Activated CD4-positive, alpha-beta T cell treated with anti-CD3 and anti-CD28 coated beads for 36 hours (primary cell): ENCODE data around the gene EVL. TPM values are rescaled to one million over a fixed set of nuclear protein-coding genes. Genes with fewer than 3 reads are reported as not detected.
A peak's percentile ranks its signal among the peaks of the same experiment; 100 is the strongest.

Experiments
- ATAC-seq: fragments of 200-7000 bp; cut with Tn5 transposase; one replicate; pipeline ENCODE4 v1.10.0; 2021; ENCODE audit warnings: mild to moderate bottlenecking, moderate library complexity
- CTCF ChIA-PET: fragments of 350-600 bp; sonication (Branson Sonifier 250); formaldehyde crosslinking; loops from one replicate; lab custom pipeline; 2021; ENCODE audit warnings: antibody characterized with exemption; lab: Charles Lee
- POLR2A ChIA-PET: fragments of 350-600 bp; sonication (Branson Sonifier 250); formaldehyde crosslinking; loops from one replicate; lab custom pipeline; 2021; ENCODE audit warnings: antibody characterized with exemption, inconsistent platforms; lab: Charles Lee
- DNase-seq: peaks from one replicate; pipeline ENCODE4 v3.0.0-alpha.2; 2020
- H3K27ac Mint-ChIP-seq: one replicate; pipeline ENCODE4 v1.8.0; 2021; ENCODE audit warnings: mixed read lengths
- H3K27me3 Mint-ChIP-seq: one replicate; pipeline ENCODE4 v1.8.0; 2021; ENCODE audit warnings: mixed read lengths
- H3K36me3 Mint-ChIP-seq: one replicate; pipeline ENCODE4 v1.8.0; 2021; ENCODE audit warnings: low read depth, mixed read lengths
- H3K4me1 Mint-ChIP-seq: one replicate; pipeline ENCODE4 v1.8.0; 2021; ENCODE audit warnings: mixed read lengths
- H3K4me3 Mint-ChIP-seq: one replicate; pipeline ENCODE4 v1.8.0; 2021; ENCODE audit warnings: mild to moderate bottlenecking, moderate library complexity, mixed read lengths
- H3K9me3 Mint-ChIP-seq: one replicate; pipeline ENCODE4 v1.8.0; 2021; ENCODE audit warnings: low read depth, mixed read lengths
- intact Hi-C, 2 experiments: fragments of 100-400 bp; cut with DNase I in 1 of 2; cut with micrococcal nuclease in 1 of 2; formaldehyde crosslinking; loops; one replicate each; pipeline versions ENCODE4 v1.14.2 to v1.15.1; 2022 to 2024; cut with DNase I, micrococcal nuclease
- total RNA-seq, 2 experiments: library from RNA; stranded (reverse); gene quantifications; one replicate each; pipeline ENCODE4 v1.2.3, GENCODE V29; 2021

EVL gene
- total RNA-seq, 2 experiments from 2014 or later, result 249 to 378 TPM

GRCh38 chr14:100074431-100075100 lies 9.3 kb downstream of the EVL start:
- no peak for ATAC-seq
- H3K9me3 Mint-ChIP-seq, result no peaks in the 10 kb centered on the region
- H3K4me3 Mint-ChIP-seq, result peak overlapping the region; percentile 57
- peaks cover 86% of the 10 kb centered on the region for H3K4me1 Mint-ChIP-seq
- ChIA-PET POLR2A (interaction anchor here (2.8 to 12.0 kb wide), 2 partner anchors 8 to 30 kb away, joined by 20 to 162 read pairs; partner anchors contain the start of gene EVL), CTCF (interaction anchor here (0.5 to 17.2 kb wide), 11 partner anchors 9 to 92 kb away, joined by 3 to 300 read pairs (median 28); partner anchors contain the start of gene EVL)
- H3K27me3 Mint-ChIP-seq, result no peaks in the 10 kb centered on the region
- intact Hi-C loops, result loop anchor here (1.0 to 5.0 kb wide), 2 partner anchors 8 to 83 kb away; partner anchors contain the start of gene DEGS2 (in 1 of the 2)
- peaks cover 73% of the 10 kb centered on the region for H3K36me3 Mint-ChIP-seq
- peak overlapping the region; percentile 91 for H3K27ac Mint-ChIP-seq
- no peak for DNase-seq

GRCh38 chr14:100075681-100076080 lies 10.5 kb downstream of the EVL start:
- no peaks in the 10 kb centered on the region for H3K9me3 Mint-ChIP-seq
- ChIA-PET POLR2A (interaction anchor here (0.7 to 12.0 kb wide), 4 partner anchors 10 to 192 kb away, joined by 3 to 162 read pairs (median 12); partner anchors contain the start of gene EVL), CTCF (interaction anchor here (0.6 to 17.2 kb wide), 14 partner anchors 7 to 125 kb away, joined by 3 to 300 read pairs (median 6); partner anchors contain the start of gene EVL)
- H3K36me3 Mint-ChIP-seq, result peaks cover 74% of the 10 kb centered on the region
- H3K4me3 Mint-ChIP-seq, result peak overlapping the region; percentile 57
- intact Hi-C loops, result loop anchor here in 1 of 2 experiments (1.0 kb wide), 1 partner anchor 9 kb away; no protein-coding TSS in a partner anchor
- no peak for ATAC-seq
- H3K27ac Mint-ChIP-seq, result peak overlapping the region; percentile 91
- no peaks in the 10 kb centered on the region for H3K27me3 Mint-ChIP-seq
- H3K4me1 Mint-ChIP-seq, result peaks cover 92% of the 10 kb centered on the region
- DNase-seq, result no peak

GRCh38 chr14:100076133-100076532 lies 10.9 kb downstream of the EVL start:
- CTCF ChIA-PET, result interaction anchor here (0.6 to 17.2 kb wide), 15 partner anchors 7 to 158 kb away, joined by 3 to 300 read pairs (median 4); partner anchors contain the start of gene EVL
- peaks cover 70% of the 10 kb centered on the region for H3K36me3 Mint-ChIP-seq
- POLR2A ChIA-PET, result interaction anchor here (0.7 to 12.0 kb wide), 4 partner anchors 10 to 191 kb away, joined by 3 to 162 read pairs (median 12); partner anchors contain the start of gene EVL
- peak overlapping the region; percentile 91 for H3K27ac Mint-ChIP-seq
- H3K4me3 Mint-ChIP-seq, result peak overlapping the region; percentile 57
- DNase-seq (peak; percentile 74), ATAC-seq (peak; percentile 21)
- H3K9me3 Mint-ChIP-seq, result no peaks in the 10 kb centered on the region
- H3K4me1 Mint-ChIP-seq, result peaks cover 92% of the 10 kb centered on the region
- no peaks in the 10 kb centered on the region for H3K27me3 Mint-ChIP-seq
- intact Hi-C loops, result no loop called here

- intact Hi-C loops, result no loop called here
- Mint-ChIP-seq H3K36me3 (peaks cover 70% of the 10 kb centered on the region), H3K4me3 (peak overlapping the region; percentile 57), H3K27me3 (no peaks in the 10 kb centered on the region), H3K27ac (peak overlapping the region; percentile 91), H3K4me1 (peaks cover 94% of the 10 kb centered on the region), H3K9me3 (no peaks in the 10 kb centered on the region)
- POLR2A ChIA-PET, result interaction anchor here (1.0 to 6.8 kb wide), 2 partner anchors 10 to 28 kb away, joined by 4 to 74 read pairs; partner anchors contain the start of gene EVL
- DNase-seq (peak; percentile 27), ATAC-seq (no peak)
- CTCF ChIA-PET, result interaction anchor here (0.6 to 17.2 kb wide), 12 partner anchors 6 to 157 kb away, joined by 3 to 300 read pairs (median 6); partner anchors contain the start of gene EVL
Observed at GRCh38 chr14:100076606-100077005, 11.4 kb downstream of the EVL start.

- CTCF ChIA-PET, result interaction anchor here (0.6 to 17.2 kb wide), 9 partner anchors 6 to 142 kb away, joined by 3 to 300 read pairs (median 32); partner anchors contain the start of gene EVL
- intact Hi-C loops, result no loop called here
- POLR2A ChIA-PET, result interaction anchor here (1.0 to 6.8 kb wide), 3 partner anchors 7 to 27 kb away, joined by 4 to 74 read pairs (median 54); partner anchors contain the start of gene EVL
- H3K27ac Mint-ChIP-seq, result peak overlapping the region; percentile 91
- DNase-seq (no peak), ATAC-seq (no peak)
- H3K9me3 Mint-ChIP-seq, result no peaks in the 10 kb centered on the region
- H3K4me1 Mint-ChIP-seq, result peaks cover 95% of the 10 kb centered on the region
- H3K4me3 Mint-ChIP-seq, result peak overlapping the region; percentile 57
- no peaks in the 10 kb centered on the region for H3K27me3 Mint-ChIP-seq
- peaks cover 73% of the 10 kb centered on the region for H3K36me3 Mint-ChIP-seq
Observed at GRCh38 chr14:100077441-100077840, 12.2 kb downstream of the EVL start.

GRCh38 chr14:100078216-100078803 lies 13.1 kb downstream of the EVL start:
- H3K4me3 Mint-ChIP-seq, result peak overlapping the region; percentile 57
- ATAC-seq (no peak), DNase-seq (peak; percentile 46)
- peak overlapping the region; percentile 91 for H3K27ac Mint-ChIP-seq
- ChIA-PET POLR2A (interaction anchor here (0.6 to 6.8 kb wide), 7 partner anchors 8 to 157 kb away, joined by 3 to 74 read pairs (median 3); partner anchors contain the start of gene EVL), CTCF (interaction anchor here (0.6 to 10.6 kb wide), 6 partner anchors 9 to 552 kb away, joined by 3 to 231 read pairs (median 68); partner anchors contain the start of gene EVL)
- intact Hi-C loops, result no loop called here
- H3K27me3 Mint-ChIP-seq, result no peaks in the 10 kb centered on the region
- no peaks in the 10 kb centered on the region for H3K9me3 Mint-ChIP-seq
- peaks cover 68% of the 10 kb centered on the region for H3K36me3 Mint-ChIP-seq
- H3K4me1 Mint-ChIP-seq, result peaks cover 96% of the 10 kb centered on the region

- Mint-ChIP-seq H3K27me3 (no peaks in the 10 kb centered on the region), H3K27ac (peak overlapping the region; percentile 91), H3K9me3 (no peaks in the 10 kb centered on the region), H3K36me3 (peaks cover 63% of the 10 kb centered on the region), H3K4me3 (peak overlapping the region; percentile 57), H3K4me1 (peaks cover 97% of the 10 kb centered on the region)
- ChIA-PET POLR2A (interaction anchor here (0.6 to 6.8 kb wide), 8 partner anchors 9 to 80 kb away, joined by 3 to 74 read pairs (median 4); partner anchors contain the start of gene EVL), CTCF (interaction anchor here (0.6 to 10.6 kb wide), 6 partner anchors 10 to 553 kb away, joined by 3 to 231 read pairs (median 68); partner anchors contain the start of gene EVL)
- ATAC-seq, result peak; percentile 50
- intact Hi-C loops, result loop anchor here in 1 of 2 experiments (1.0 kb wide), 1 partner anchor 11 kb away; no protein-coding TSS in a partner anchor
- peak; percentile 87 for DNase-seq
Observed at GRCh38 chr14:100078997-100079725, 13.9 kb downstream of the EVL start.

- no peaks in the 10 kb centered on the region for H3K9me3 Mint-ChIP-seq
- intact Hi-C loops, result loop anchor here in 1 of 2 experiments (1.0 kb wide), 1 partner anchor 11 kb away; no protein-coding TSS in a partner anchor
- H3K4me1 Mint-ChIP-seq, result peaks cover 97% of the 10 kb centered on the region
- ATAC-seq (no peak), DNase-seq (peak; percentile 14)
- peak overlapping the region; percentile 57 for H3K4me3 Mint-ChIP-seq
- H3K36me3 Mint-ChIP-seq, result peaks cover 63% of the 10 kb centered on the region
- no peaks in the 10 kb centered on the region for H3K27me3 Mint-ChIP-seq
- H3K27ac Mint-ChIP-seq, result peak overlapping the region; percentile 91
- ChIA-PET CTCF (interaction anchor here (9.2 to 10.6 kb wide), 3 partner anchors 11 to 27 kb away, joined by 133 to 231 read pairs (median 185); partner anchors contain the start of gene EVL), POLR2A (interaction anchor here (0.6 to 6.8 kb wide), 6 partner anchors 9 to 35 kb away, joined by 3 to 74 read pairs (median 3); partner anchors contain the start of gene EVL)
Observed at GRCh38 chr14:100079726-100080005, 14.4 kb downstream of the EVL start.

- Mint-ChIP-seq H3K9me3 (no peaks in the 10 kb centered on the region), H3K4me3 (peak overlapping the region; percentile 57), H3K4me1 (peaks cover 97% of the 10 kb centered on the region), H3K27ac (peak overlapping the region; percentile 91), H3K27me3 (no peaks in the 10 kb centered on the region), H3K36me3 (peaks cover 63% of the 10 kb centered on the region)
- no peak for ATAC-seq
- ChIA-PET POLR2A (interaction anchor here (1.0 to 6.8 kb wide), 4 partner anchors 10 to 28 kb away, joined by 3 to 74 read pairs (median 33); partner anchors contain the start of gene EVL), CTCF (interaction anchor here (0.7 to 10.6 kb wide), 5 partner anchors 11 to 113 kb away, joined by 5 to 231 read pairs (median 133); partner anchors contain the start of gene EVL)
- peak; percentile 9 for DNase-seq
- intact Hi-C loops, result no loop called here
Observed at GRCh38 chr14:100080206-100080605, 15.0 kb downstream of the EVL start.
